HEK293 (cell line): ENCODE data around the gene NDOR1.

Source experiments
- CTCF ChIA-PET: fragments of 350-600 bp; formaldehyde crosslinking; extraction: SDS; loops from one replicate; lab custom pipeline; 2021; ENCODE audit warnings: antibody characterized with exemption; lab: Yijun Ruan, JAX
- POLR2A ChIA-PET: fragments of 300-600 bp; formaldehyde crosslinking; extraction: SDS; loops from one replicate; lab custom pipeline; 2020; ENCODE audit warnings: antibody characterized with exemption, inconsistent platforms; lab: Yijun Ruan, JAX
- H3K27ac ChIP-seq: fragments of 200-500 bp; sonication (Bioruptor generic); 2 replicates; pipeline ENCODE4 v1.5.1; 2014; ENCODE audit warnings: low read depth, low read length, control low read depth, inconsistent platforms; ENCODE audit errors: extremely low read depth
- H3K36me3 ChIP-seq, 2 experiments: fragments of 200-500 bp in 1 of 2; sonication (Bioruptor generic) in 1 of 2; 1 replicate in 1 of 2; 2 replicates in 1 of 2; pipeline ENCODE4 v1.5.1; 2014 to 2017; ENCODE audit warnings: inconsistent platforms in 2 of 2, low read length in 2 of 2; ENCODE audit not compliant: control insufficient read depth in 2 of 2, insufficient read depth in 1 of 2
- H3K4me1 ChIP-seq: fragments of 200-500 bp; sonication (Bioruptor generic); 2 replicates; pipeline ENCODE4 v1.5.1; 2014; ENCODE audit warnings: mild to moderate bottlenecking, low read length, inconsistent platforms; ENCODE audit not compliant: control insufficient read depth, insufficient read depth
- H3K4me3 ChIP-seq: 2 replicates; pipeline ENCODE4 v1.5.1; 2011; ENCODE audit warnings: low read depth, mild to moderate bottlenecking, control low read depth, low read length, moderate library complexity
- H3K9me3 ChIP-seq: fragments of 200-500 bp; sonication (Bioruptor generic); 2 replicates; pipeline ENCODE4 v1.5.1; 2014; ENCODE audit warnings: low read depth, low read length, inconsistent platforms; ENCODE audit not compliant: control insufficient read depth, insufficient read depth
- BCL11B ChIP-seq: fragments of 450-650 bp; formaldehyde crosslinking; IDR thresholded peaks from 2 replicates; pipeline ENCODE4 v1.5.1; 2016; ENCODE audit warnings: low read depth, missing biosample characterization, missing genetic modification characterization
- GFI1B ChIP-seq: fragments of 450-650 bp; formaldehyde crosslinking; IDR thresholded peaks from 2 replicates; pipeline ENCODE4 v1.5.1; 2016; ENCODE audit warnings: missing biosample characterization, missing genetic modification characterization
- GLI2 ChIP-seq: fragments of 450-650 bp; formaldehyde crosslinking; IDR thresholded peaks from 2 replicates; pipeline ENCODE4; 2017; ENCODE audit warnings: missing biosample characterization, missing genetic modification characterization, low read depth, borderline replicate concordance
- MEIS1 ChIP-seq: sonication (generic); formaldehyde crosslinking; IDR thresholded peaks from 2 replicates; pipeline ENCODE4 v1.8.1; 2022; ENCODE audit warnings: missing genetic modification reagents, mild to moderate bottlenecking, borderline replicate concordance
- MYNN ChIP-seq: fragments of 450-650 bp; formaldehyde crosslinking; IDR thresholded peaks from 2 replicates; pipeline ENCODE4 v1.5.1; 2016; ENCODE audit warnings: missing biosample characterization, missing genetic modification characterization, borderline replicate concordance
- MZF1 ChIP-seq: fragments of 450-650 bp; formaldehyde crosslinking; IDR thresholded peaks from 2 replicates; pipeline ENCODE4 v1.5.1; 2017; ENCODE audit warnings: missing biosample characterization, missing genetic modification characterization, borderline replicate concordance
- OSR2 ChIP-seq: fragments of 450-650 bp; formaldehyde crosslinking; IDR thresholded peaks from 2 replicates; pipeline ENCODE4 v1.5.1; 2016; ENCODE audit warnings: missing biosample characterization, missing genetic modification characterization
- PATZ1 ChIP-seq: fragments of 450-650 bp; formaldehyde crosslinking; IDR thresholded peaks from 2 replicates; pipeline ENCODE4 v1.5.1; 2016; ENCODE audit warnings: missing biosample characterization, missing genetic modification characterization
- RBAK ChIP-seq: fragments of 450-650 bp; formaldehyde crosslinking; IDR thresholded peaks from 2 replicates; pipeline ENCODE4 v1.5.1; 2016; ENCODE audit warnings: missing biosample characterization, missing genetic modification characterization
- REPIN1 ChIP-seq: fragments of 450-650 bp; formaldehyde crosslinking; IDR thresholded peaks from 2 replicates; pipeline ENCODE4 v1.5.1; 2017; ENCODE audit warnings: missing biosample characterization, missing genetic modification characterization, low read depth
- ZBTB11 ChIP-seq: fragments of 450-650 bp; formaldehyde crosslinking; conservative IDR thresholded peaks from 2 replicates; pipeline ENCODE4 v1.5.1; 2016; ENCODE audit warnings: low read depth, missing biosample characterization, missing genetic modification characterization
- ZBTB8A ChIP-seq: fragments of 450-650 bp; formaldehyde crosslinking; IDR thresholded peaks from 2 replicates; pipeline ENCODE4 v1.5.1; 2016; ENCODE audit warnings: missing biosample characterization, missing genetic modification characterization
- ZIC2 ChIP-seq: fragments of 450-650 bp; formaldehyde crosslinking; IDR thresholded peaks from 2 replicates; pipeline ENCODE4 v1.5.1; 2016; ENCODE audit warnings: missing biosample characterization, missing genetic modification characterization
- ZNF138 ChIP-seq: fragments of 450-650 bp; formaldehyde crosslinking; IDR thresholded peaks from 2 replicates; pipeline ENCODE4 v1.5.1; 2016; ENCODE audit warnings: missing biosample characterization, missing genetic modification characterization, borderline replicate concordance
- ZNF184 ChIP-seq: fragments of 450-650 bp; IDR thresholded peaks from 2 replicates; pipeline ENCODE4 v1.5.1; 2018; ENCODE audit warnings: missing biosample characterization, mild to moderate bottlenecking, missing genetic modification characterization
- ZNF202 ChIP-seq: fragments of 450-650 bp; formaldehyde crosslinking; IDR thresholded peaks from 2 replicates; pipeline ENCODE4 v1.5.1; 2016; ENCODE audit warnings: missing biosample characterization, missing genetic modification characterization, borderline replicate concordance
- ZNF423 ChIP-seq: fragments of 450-650 bp; formaldehyde crosslinking; IDR thresholded peaks from 2 replicates; pipeline ENCODE4 v1.5.1; 2016; ENCODE audit warnings: missing biosample characterization, missing genetic modification characterization
- ZNF488 ChIP-seq: fragments of 450-650 bp; formaldehyde crosslinking; IDR thresholded peaks from 2 replicates; pipeline ENCODE4 v1.5.1; 2016; ENCODE audit warnings: missing biosample characterization, missing genetic modification characterization
- ZNF513 ChIP-seq: fragments of 450-650 bp; IDR thresholded peaks from 2 replicates; pipeline ENCODE4 v1.5.1; 2018; ENCODE audit warnings: missing biosample characterization, missing genetic modification characterization
- ZNF585B ChIP-seq: fragments of 450-650 bp; formaldehyde crosslinking; IDR thresholded peaks from 2 replicates; pipeline ENCODE4 v1.5.1; 2016; ENCODE audit warnings: missing biosample characterization, missing genetic modification characterization
- ZNF629 ChIP-seq: fragments of 450-650 bp; formaldehyde crosslinking; IDR thresholded peaks from 2 replicates; pipeline ENCODE4 v1.5.1; 2017; ENCODE audit warnings: missing biosample characterization, missing genetic modification characterization
- ZNF701 ChIP-seq: fragments of 450-650 bp; formaldehyde crosslinking; IDR thresholded peaks from 2 replicates; pipeline ENCODE4 v1.5.1; 2016; ENCODE audit warnings: missing biosample characterization, missing genetic modification characterization
- ZNF704 ChIP-seq: fragments of 450-650 bp; formaldehyde crosslinking; IDR thresholded peaks from 2 replicates; pipeline ENCODE4 v1.5.1; 2016; ENCODE audit warnings: missing biosample characterization, missing genetic modification characterization
- ZNF747 ChIP-seq: fragments of 450-650 bp; formaldehyde crosslinking; IDR thresholded peaks from 2 replicates; pipeline ENCODE4 v1.5.1; 2016; ENCODE audit warnings: missing biosample characterization, missing genetic modification characterization
- ZNF843 ChIP-seq: fragments of 450-650 bp; formaldehyde crosslinking; IDR thresholded peaks from 2 replicates; pipeline ENCODE4 v1.5.1; 2016; ENCODE audit warnings: missing biosample characterization, missing genetic modification characterization
- ZSCAN16 ChIP-seq: fragments of 450-650 bp; formaldehyde crosslinking; IDR thresholded peaks from 2 replicates; pipeline ENCODE4 v1.5.1; 2016; ENCODE audit warnings: missing biosample characterization, missing genetic modification characterization

NDOR1 gene

GRCh38 chr9:137184881-137185660 lies 20.4 kb upstream of the NDOR1 start:
- Histone ChIP-seq H3K9me3 (no peaks in the 10 kb centered on the region), H3K36me3 (peaks cover 0 to 74% of the 10 kb centered on the region in 2 experiments; a peak in 1 of 3 replicates), H3K4me3 (no peak overlapping the region), H3K4me1 (peaks cover 11% of the 10 kb centered on the region), H3K27ac (no peak overlapping the region)
- ChIA-PET POLR2A (interaction anchor here (0.8 kb wide), 1 partner anchor 9 kb away, joined by 3 read pairs; no protein-coding TSS in a partner anchor), CTCF (no interaction called here)
- TF ChIP-seq ZNF585B (tag by site-specific recombination), result no peak
- TF ChIP-seq ZNF184, result no peak
- no peak for TF ChIP-seq MYNN (tag by site-specific recombination)
- no peak for TF ChIP-seq GLI2 (tag by site-specific recombination)
- no peak for TF ChIP-seq BCL11B (tag by site-specific recombination)
- TF ChIP-seq ZNF747 (tag by site-specific recombination), result no peak
- TF ChIP-seq ZNF629, result no peak
- TF ChIP-seq ZNF513, result no peak
- TF ChIP-seq ZBTB8A (tag by site-specific recombination), result no peak

GRCh38 chr9:137185921-137186320 lies 19.6 kb upstream of the NDOR1 start:
- Histone ChIP-seq H3K9me3 (no peaks in the 10 kb centered on the region), H3K36me3 (peaks cover 0 to 74% of the 10 kb centered on the region in 2 experiments; a peak in 1 of 3 replicates), H3K27ac (no peak overlapping the region), H3K4me3 (no peak overlapping the region)
- ChIA-PET CTCF (interaction anchor here (3.5 kb wide), 1 partner anchor 50 kb away, joined by 16 read pairs; no protein-coding TSS in a partner anchor), POLR2A (no interaction called here)
- TF ChIP-seq ZIC2 (no peak), GFI1B (tag by site-specific recombination) (no peak), ZNF423 (tag by site-specific recombination) (no peak), ZSCAN16 (no peak), ZNF843 (no peak), ZNF701 (no peak), ZNF138 (no peak), ZBTB11 (tag by site-specific recombination) (no peak), ZNF202 (tag by site-specific recombination) (no peak), REPIN1 (tag by site-specific recombination) (no peak), PATZ1 (tag by site-specific recombination) (no peak), ZNF704 (tag by site-specific recombination) (no peak), MEIS1 (CRISPR knock-in tag) (no peak), MYNN (tag by site-specific recombination) (no peak), OSR2 (tag by site-specific recombination) (no peak), MZF1 (no peak), RBAK (tag by site-specific recombination) (no peak), ZNF488 (no peak)
- TF ChIP-seq, all 188 proteins: peak for 0
- peaks cover 11% of the 10 kb centered on the region for H3K4me1 ChIP-seq
